ENCODE results near the gene IQGAP2.

IQGAP2 gene

GRCh38 chr5:76576450-76576849 is 173.4 kb downstream of the IQGAP2 start:
- peak; percentile 82 for TF ChIP-seq ISL1 (CRISPR knock-in tag; IDR thresholded peaks at IDR 0.05)
- TF ChIP-seq OSR1 (CRISPR knock-in tag; IDR thresholded peaks at IDR 0.05), result no peak
- TF ChIP-seq PPARA (CRISPR knock-in tag; IDR thresholded peaks at IDR 0.05; ENCODE audit: borderline replicate concordance), result no peak
- TF ChIP-seq PATZ1 (CRISPR knock-in tag; IDR thresholded peaks at IDR 0.05; ENCODE audit: borderline replicate concordance), result 0 out of 2 replicates have a peak, but pooled peaks have one; percentile 64
- TF ChIP-seq TOX (CRISPR knock-in tag; IDR thresholded peaks at IDR 0.05; ENCODE audit: borderline replicate concordance), result peak; percentile 11; the same call in 1 of the 2 replicates
- peak; percentile 77 for ATAC-seq

- peak; percentile 43; the same call in 2 of the 3 replicates for ATAC-seq
- TF ChIP-seq ZFP3 (CRISPR knock-in tag; IDR thresholded peaks at IDR 0.05), result no peak
- no peak for TF ChIP-seq PPARA (CRISPR knock-in tag; IDR thresholded peaks at IDR 0.05; ENCODE audit: borderline replicate concordance)
- TF ChIP-seq TSHZ2 (CRISPR knock-in tag; IDR thresholded peaks at IDR 0.05), result no peak
- TF ChIP-seq ZC3H10 (CRISPR knock-in tag; IDR thresholded peaks at IDR 0.05), result no peak
- TF ChIP-seq ZNF8 (CRISPR knock-in tag; IDR thresholded peaks at IDR 0.05), result no peak
- TF ChIP-seq ISL1 (CRISPR knock-in tag; IDR thresholded peaks at IDR 0.05), result no peak
- TF ChIP-seq RARB (CRISPR knock-in tag; IDR thresholded peaks at IDR 0.05), result no peak
- TF ChIP-seq CSDC2 (CRISPR knock-in tag; IDR thresholded peaks at IDR 0.05), result no peak
- no peak for TF ChIP-seq ZNF565 (CRISPR knock-in tag; conservative IDR thresholded peaks at IDR 0.05; ENCODE audit: low read depth)
- TF ChIP-seq OSR1 (CRISPR knock-in tag; IDR thresholded peaks at IDR 0.05), result no peak
- no peak for TF ChIP-seq POU6F1 (CRISPR knock-in tag; IDR thresholded peaks at IDR 0.05; ENCODE audit: borderline replicate concordance, low read depth)
- TF ChIP-seq TCF4 (CRISPR knock-in tag; IDR thresholded peaks at IDR 0.05; ENCODE audit: borderline replicate concordance), result no peak
- TF ChIP-seq ZNF70 (CRISPR knock-in tag; IDR thresholded peaks at IDR 0.05), result no peak
- no peak for TF ChIP-seq CREB5 (CRISPR knock-in tag; IDR thresholded peaks at IDR 0.05; ENCODE audit: low read depth)
- TF ChIP-seq TOX (CRISPR knock-in tag; IDR thresholded peaks at IDR 0.05; ENCODE audit: borderline replicate concordance), result no peak
Measured at GRCh38 chr5:76576996-76577395, 173.9 kb downstream of the IQGAP2 start.

- ATAC-seq, result no peak
- TF ChIP-seq ZNF8 (CRISPR knock-in tag; IDR thresholded peaks at IDR 0.05), result no peak
- TF ChIP-seq TOX (CRISPR knock-in tag; IDR thresholded peaks at IDR 0.05; ENCODE audit: borderline replicate concordance), result no peak
- no peak for TF ChIP-seq ZC3H10 (CRISPR knock-in tag; IDR thresholded peaks at IDR 0.05)
- TF ChIP-seq ZNF70 (CRISPR knock-in tag; IDR thresholded peaks at IDR 0.05), result no peak
- no peak for TF ChIP-seq TCF4 (CRISPR knock-in tag; IDR thresholded peaks at IDR 0.05; ENCODE audit: borderline replicate concordance)
- no peak for TF ChIP-seq ESRRG (CRISPR knock-in tag; IDR thresholded peaks at IDR 0.05)
- no peak for TF ChIP-seq BACH2 (CRISPR knock-in tag; IDR thresholded peaks at IDR 0.05; ENCODE audit: borderline replicate concordance)
- no peak for TF ChIP-seq ZFP3 (CRISPR knock-in tag; IDR thresholded peaks at IDR 0.05)
Measured at GRCh38 chr5:76579166-76579937, 176.3 kb downstream of the IQGAP2 start.

- TF ChIP-seq SNAI2 (CRISPR knock-in tag; IDR thresholded peaks at IDR 0.05) (no peak), ZFP30 (CRISPR knock-in tag; IDR thresholded peaks at IDR 0.05) (no peak), ZNF565 (CRISPR knock-in tag; conservative IDR thresholded peaks at IDR 0.05; ENCODE audit: low read depth) (no peak), POU6F1 (CRISPR knock-in tag; IDR thresholded peaks at IDR 0.05; ENCODE audit: borderline replicate concordance, low read depth) (no peak), CSRNP3 (CRISPR knock-in tag; IDR thresholded peaks at IDR 0.05) (no peak), ESRRG (CRISPR knock-in tag; IDR thresholded peaks at IDR 0.05) (no peak), ZFP3 (CRISPR knock-in tag; IDR thresholded peaks at IDR 0.05) (no peak)
- ATAC-seq, result no peak
Measured at GRCh38 chr5:76580981-76581380, 177.9 kb downstream of the IQGAP2 start.

Data from SK-N-SH treated with all-trans-retinoic acid at 6 μM for 48 hours (cell line).